GM04504 (cell line): ENCODE data around the gene FRAT2.
"Not testable (repeated sequence)": the region's sequence is repeated elsewhere in the genome, so short reads cannot be mapped to it uniquely, and the experiment has no call there.

Source experiments
- DNase-seq: peaks from one replicate; pipeline ENCODE4 v3.0.0-alpha.2; 2012; ENCODE audit warnings: low read depth

FRAT2 gene

GRCh38 chr10:97356318-97356914 is 21.9 kb upstream of the FRAT2 start:
- peak; percentile 71 for DNase-seq

GRCh38 chr10:97355571-97355975 is 21.0 kb upstream of the FRAT2 start:
- no peak for DNase-seq

DNA sequence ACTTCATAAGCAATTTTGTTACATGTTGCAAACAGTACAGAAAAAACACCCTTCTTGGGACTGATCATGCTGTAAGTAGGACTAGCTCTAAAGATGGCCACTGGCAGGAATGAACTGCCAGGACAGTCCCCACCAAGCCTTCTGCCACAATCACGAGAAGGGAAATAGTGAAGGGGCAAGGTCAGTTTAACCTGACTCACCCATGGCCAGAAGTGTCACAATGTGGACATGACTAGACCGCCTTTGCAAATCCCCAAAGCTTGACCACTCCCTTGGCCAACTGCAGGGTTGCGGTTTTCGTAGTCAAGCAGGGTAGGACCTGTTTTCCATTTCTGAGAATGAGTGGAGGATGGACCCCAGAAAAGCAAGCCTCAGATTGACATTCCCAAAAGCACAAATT is 19.4 kb upstream of the FRAT2 start:
- no peak for DNase-seq

- DNase-seq, result no peak
Measured at GRCh38 chr10:97349752-97350513, 15.4 kb upstream of the FRAT2 start.

DNA sequence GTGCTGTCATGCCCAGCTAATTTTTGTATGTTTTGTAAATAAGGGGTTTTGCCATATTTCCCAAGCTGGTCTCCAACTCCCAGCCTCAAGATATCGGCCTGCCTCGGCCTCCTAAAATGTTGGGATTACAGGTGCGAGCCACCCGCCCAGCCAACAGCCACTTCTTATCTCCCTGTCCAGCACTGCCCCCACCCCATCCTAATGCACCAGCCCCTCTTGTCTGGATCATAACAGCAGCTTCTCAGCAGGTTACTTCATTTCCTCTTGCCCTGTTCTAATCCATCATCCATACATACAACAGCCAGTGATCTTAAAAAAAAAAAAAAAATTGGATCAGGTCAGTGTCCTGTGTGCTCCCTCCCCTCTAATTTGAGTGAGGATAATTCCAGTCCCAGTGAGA is 12.8 kb upstream of the FRAT2 start:
- no peak for DNase-seq

DNA sequence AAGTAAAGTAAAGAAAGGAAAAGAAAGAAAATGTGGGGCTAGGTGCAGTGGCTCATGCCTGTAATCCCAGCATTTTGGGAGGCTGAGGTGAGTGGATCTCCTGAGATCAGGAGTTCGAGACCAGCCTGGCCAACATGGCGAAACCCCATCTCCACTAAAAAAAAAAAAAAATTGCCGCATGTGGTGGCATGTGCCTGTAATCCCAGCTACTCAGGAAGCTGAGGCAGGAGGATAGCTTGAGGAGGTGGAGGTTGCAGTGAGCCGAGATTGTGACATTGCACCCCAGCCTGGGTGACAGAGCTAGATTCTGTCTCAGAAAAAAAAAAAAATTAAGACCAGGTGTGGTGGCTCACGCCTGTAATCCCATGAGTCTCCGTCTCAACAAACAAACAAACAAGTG is 9.1 kb upstream of the FRAT2 start:
- not testable (repeated sequence) for DNase-seq

GRCh38 chr10:97341416-97341815 is 6.9 kb upstream of the FRAT2 start:
- no peak for DNase-seq

DNA sequence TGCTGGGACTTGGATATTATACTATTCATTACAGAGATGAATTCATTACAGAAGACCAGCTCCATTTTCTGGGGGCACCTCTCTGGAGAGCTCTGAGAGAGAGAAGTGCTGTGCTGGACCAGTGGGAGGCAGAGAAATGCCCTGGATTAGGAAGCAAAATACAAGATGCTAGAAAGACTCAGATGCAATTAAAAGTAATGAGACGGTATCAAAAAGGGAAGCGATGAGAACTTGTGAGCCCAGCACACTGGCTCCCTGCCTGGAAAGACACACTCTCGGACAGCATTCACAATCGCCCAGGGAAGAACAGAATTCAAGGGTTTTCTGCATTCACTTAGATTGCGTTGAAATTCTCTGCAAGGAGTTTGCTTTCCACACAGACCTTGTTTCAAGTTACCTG is 3.5 kb upstream of the FRAT2 start:
- DNase-seq, result no peak

- DNase-seq, result no peak
Measured at GRCh38 chr10:97336942-97337831, 2.7 kb upstream of the FRAT2 start.

DNA sequence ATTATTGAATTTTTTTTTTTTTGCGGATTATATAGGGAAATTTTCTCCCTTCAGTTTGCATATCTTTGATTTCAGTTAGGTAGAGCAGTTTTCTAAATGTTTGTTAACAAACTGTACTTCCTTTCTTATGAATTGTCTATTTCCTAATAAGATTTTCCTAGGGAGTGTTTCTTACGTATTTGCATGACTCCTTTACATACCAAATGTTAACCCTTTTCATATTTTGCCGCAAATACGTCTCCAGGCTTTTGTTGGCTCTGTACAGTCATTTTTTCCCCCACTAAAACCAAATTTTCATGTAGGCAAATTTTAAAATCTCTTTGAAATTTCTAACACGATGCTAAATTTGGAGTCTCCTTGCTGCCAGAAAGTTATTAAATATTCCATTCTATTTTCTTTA is 1.9 kb upstream of the FRAT2 start:
- DNase-seq, result no peak

DNA sequence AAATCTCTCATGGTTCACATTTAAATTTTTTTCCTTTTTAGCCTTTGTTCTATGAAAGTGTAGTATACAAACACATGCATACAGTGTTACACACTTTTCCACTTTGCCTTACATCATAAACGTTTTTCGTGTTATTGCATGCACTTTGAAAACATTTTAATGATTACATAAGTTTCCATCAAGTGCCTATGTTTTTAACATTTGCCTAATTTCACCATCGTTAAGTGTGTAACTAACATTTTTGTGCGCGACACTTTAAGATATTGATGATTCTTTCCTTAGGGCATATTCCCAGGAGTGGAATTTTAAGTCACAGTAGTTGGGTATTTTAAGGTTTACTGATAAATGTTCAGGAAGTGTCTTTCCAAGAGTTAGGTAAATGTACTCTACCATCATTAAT is 1.5 kb upstream of the FRAT2 start:
- no peak for DNase-seq

- DNase-seq, result no peak
Measured at GRCh38 chr10:97335188-97335619, 675 bp upstream of the FRAT2 start.

- no peak for DNase-seq
Measured at GRCh38 chr10:97333601-97334369, 744 bp downstream of the FRAT2 start.

DNA sequence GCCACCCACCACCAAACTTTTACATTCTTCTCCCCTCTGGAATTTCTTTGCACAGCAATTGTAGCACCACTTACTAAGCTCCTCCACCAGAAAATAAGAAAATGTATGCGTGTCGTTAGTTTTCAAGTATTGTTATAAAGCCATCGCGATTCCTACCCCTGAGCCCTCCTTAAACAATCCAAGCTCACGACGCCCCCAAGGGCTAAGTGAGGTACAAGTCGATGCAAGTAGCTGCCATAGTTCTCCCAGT is 1.3 kb downstream of the FRAT2 start:
- no peak for DNase-seq

DNA sequence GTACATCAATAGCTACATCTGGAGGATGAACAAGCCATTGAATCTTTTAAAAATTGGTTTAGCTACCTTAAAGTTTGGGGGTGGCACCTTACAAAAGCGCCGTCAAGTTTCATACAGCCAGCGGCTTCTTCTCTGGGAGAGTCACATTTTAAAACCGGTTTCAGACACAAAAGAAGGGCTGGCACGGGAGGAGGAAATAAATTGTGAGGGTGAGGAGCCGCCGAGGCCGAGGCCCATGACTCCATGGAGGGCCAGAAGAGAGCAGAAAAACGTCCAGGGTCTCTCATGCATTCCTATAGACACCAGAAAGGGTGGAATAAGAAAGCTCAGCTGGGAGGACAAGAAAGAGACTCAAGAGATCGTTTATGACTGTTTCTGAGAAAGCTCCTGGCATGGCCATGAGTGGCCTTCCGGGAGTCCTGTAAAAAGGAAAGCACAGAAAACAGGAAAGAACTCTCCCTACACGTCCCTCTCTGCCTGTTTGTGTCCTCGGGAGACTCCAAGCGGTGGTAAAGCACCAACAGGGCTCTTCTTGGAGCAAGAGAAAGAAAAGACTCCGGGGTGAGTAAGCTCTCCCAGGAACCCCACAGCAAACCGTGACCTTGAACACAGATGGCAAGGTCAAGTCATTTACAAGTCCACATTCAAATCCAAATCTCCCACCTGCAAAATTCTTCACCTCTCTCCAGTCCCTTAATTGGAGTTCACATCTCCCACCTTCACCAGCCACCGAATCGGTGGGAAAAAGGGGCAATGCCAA is 1.8 kb downstream of the FRAT2 start:
- DNase-seq, result peak; percentile 70

GRCh38 chr10:97331153-97331703 is 3.3 kb downstream of the FRAT2 start:
- DNase-seq, result no peak

- DNase-seq, result no peak
Measured at GRCh38 chr10:97329766-97330165, 4.8 kb downstream of the FRAT2 start.

DNA sequence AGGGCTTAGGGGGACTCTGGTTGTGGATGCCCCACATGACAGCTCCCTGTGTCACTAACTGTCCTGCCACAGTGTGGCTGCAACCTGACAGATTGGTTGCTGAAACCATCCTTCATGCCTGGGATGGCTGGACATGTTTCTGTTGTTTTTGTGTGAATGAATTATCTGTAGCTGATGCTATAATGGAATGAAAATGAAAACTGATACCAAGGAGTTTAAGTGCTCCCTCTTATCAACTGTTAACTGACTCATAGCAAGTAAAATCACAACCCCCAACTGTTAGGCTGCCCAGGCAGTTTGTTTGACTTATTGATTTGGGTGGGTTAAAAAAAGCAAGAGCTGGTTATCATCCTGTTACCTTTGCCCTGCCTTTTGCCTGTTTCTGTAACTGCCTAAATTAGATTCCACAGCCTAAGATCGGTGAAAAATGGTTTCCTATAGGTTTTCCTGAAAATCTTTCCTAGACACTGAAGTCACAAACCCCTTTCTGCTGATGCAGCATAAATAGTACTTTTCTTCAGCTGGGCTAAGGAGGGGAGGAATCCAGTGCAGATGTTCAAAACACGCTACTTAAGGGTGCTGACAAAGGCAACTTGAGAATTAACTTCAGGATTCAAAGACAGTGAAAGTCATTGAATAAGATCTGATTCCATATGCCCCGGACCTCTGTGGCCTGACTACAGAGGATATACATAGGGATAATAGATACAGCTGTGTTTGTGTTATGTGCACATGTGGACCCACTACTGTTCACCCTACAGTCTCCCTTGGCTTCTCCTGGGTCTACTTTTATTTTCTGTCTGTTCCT is 5.7 kb downstream of the FRAT2 start:
- DNase-seq, result no peak

DNA sequence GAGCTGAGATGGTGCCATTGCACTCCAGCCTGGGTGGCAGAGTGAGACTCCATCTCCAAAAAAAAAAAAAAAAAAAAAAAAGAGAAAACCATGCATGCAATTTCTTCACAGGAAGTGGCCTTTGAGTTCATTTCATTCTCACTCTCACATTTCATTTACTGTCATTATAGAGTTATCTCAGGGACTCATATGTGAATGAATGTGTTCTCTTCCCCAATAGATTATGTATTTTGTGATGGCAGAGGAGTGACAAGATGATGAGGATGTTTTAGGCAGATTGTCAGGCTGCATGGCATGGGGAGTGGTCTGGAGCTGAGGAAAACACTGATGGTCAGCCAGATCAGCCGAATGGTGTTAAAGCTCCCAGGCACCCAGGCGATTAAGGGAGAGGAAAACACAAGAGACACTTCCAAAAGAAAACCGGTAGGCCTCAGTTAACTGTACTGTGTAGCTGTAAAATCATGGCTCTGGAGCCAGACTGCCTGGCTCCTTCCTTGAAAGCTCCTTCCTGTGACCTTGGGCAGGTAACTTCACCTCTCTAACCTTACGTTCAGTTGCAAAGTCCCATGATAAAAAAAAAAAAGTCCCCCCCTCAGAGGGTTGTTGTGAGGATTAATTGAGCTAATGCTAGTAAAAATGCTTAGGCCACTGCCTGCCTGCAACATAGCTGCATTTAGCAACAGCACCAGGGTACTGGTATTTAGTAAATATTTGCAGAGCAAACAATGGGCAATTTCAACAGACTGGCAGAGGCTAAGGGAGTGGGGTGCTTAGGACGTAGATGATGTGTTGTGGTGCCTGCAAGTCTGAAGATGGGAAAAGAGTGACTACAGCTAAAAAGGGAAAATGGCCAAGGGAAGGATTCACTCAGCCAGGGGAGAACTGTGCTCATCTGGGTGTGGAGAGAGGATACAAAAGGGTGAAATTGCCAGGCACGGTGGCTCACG is 6.9 kb downstream of the FRAT2 start:
- DNase-seq, result no peak
